HG02571 (cell line): ENCODE data around the gene KATNIP.

Experiments used
- ATAC-seq: cut with Tn5 transposase; IDR thresholded peaks from one replicate; pipeline ENCODE4 v1.9.1; 2021; ENCODE audit warnings: mild to moderate bottlenecking, moderate library complexity; ENCODE audit not compliant: unreplicated experiment

Gene KATNIP

GRCh38 chr16:27549746-27550581, at the start of gene KATNIP, which contains the start of gene GTF3C1:
KATNIP (plus strand) TSS chr16:27550144; CDS start chr16:27550171, 27 bp downstream.
GTF3C1 (minus strand) TSS chr16:27549913; CDS start chr16:27549890, 23 bp downstream.
- ATAC-seq, result peak; percentile 94

- no peak for ATAC-seq
Observed at GRCh38 chr16:27500801-27501200, 49.1 kb upstream of the KATNIP start.

GRCh38 chr16:27503662-27504061, 46.3 kb upstream of the KATNIP start:
- ATAC-seq, result no peak

GRCh38 chr16:27505297-27506236, 44.4 kb upstream of the KATNIP start:
- ATAC-seq, result no peak

- no peak for ATAC-seq
Observed at GRCh38 chr16:27506771-27507170, 43.2 kb upstream of the KATNIP start.

- ATAC-seq, result no peak
Observed at GRCh38 chr16:27508476-27508875, 41.5 kb upstream of the KATNIP start.

GRCh38 chr16:27511657-27512448, 38.1 kb upstream of the KATNIP start:
- no peak for ATAC-seq

GRCh38 chr16:27514806-27515205, 35.1 kb upstream of the KATNIP start:
- ATAC-seq, result no peak

GRCh38 chr16:27515874-27516353, 34.0 kb upstream of the KATNIP start:
- no peak for ATAC-seq

- ATAC-seq, result no peak
Observed at GRCh38 chr16:27516365-27516764, 33.6 kb upstream of the KATNIP start.

GRCh38 chr16:27517664-27518063, 32.3 kb upstream of the KATNIP start:
- ATAC-seq, result no peak

- ATAC-seq, result no peak
Observed at GRCh38 chr16:27518226-27518625, 31.7 kb upstream of the KATNIP start.

GRCh38 chr16:27520982-27521673, 28.8 kb upstream of the KATNIP start:
- ATAC-seq, result no peak

- no peak for ATAC-seq
Observed at GRCh38 chr16:27522173-27522707, 27.7 kb upstream of the KATNIP start.

GRCh38 chr16:27526180-27526579, 23.8 kb upstream of the KATNIP start:
- no peak for ATAC-seq

GRCh38 chr16:27528294-27528693, 21.6 kb upstream of the KATNIP start:
- no peak for ATAC-seq

GRCh38 chr16:27529962-27530361, 20.0 kb upstream of the KATNIP start:
- ATAC-seq, result no peak

GRCh38 chr16:27531186-27531585, 18.8 kb upstream of the KATNIP start:
- ATAC-seq, result no peak
